Endometrium (tissue), 2 donors: ENCODE measurements around the gene MYO18B.

Experiments
- FAIRE-seq: peaks from 2 replicates; lab custom pipeline; 2012; peaks lifted over from hg19 to GRCh38; lab: Jason Lieb, UNC
- donor health status: control.
- donor health status: control.

MYO18B gene

DNA sequence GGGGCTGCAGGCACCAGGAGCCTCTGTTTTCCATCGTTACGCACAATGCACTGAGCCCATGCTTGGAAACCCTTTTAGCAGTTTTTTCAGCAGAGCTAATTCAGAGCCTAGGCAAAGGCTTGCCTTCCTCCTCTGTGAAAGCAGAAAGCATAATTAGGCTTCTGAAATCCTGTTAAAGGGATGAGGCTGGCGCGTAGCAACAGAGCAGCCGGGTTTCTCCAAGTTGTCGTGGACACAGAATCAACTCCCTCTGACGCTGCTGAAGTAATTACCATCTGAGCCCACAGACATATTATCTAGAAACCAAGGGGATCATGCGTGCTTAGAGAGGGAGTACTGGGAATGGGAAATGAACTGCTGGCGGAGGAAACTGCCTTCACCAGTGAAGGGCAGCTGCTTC, 85.4 kb downstream of the MYO18B start:
- FAIRE-seq: no peak

DNA sequence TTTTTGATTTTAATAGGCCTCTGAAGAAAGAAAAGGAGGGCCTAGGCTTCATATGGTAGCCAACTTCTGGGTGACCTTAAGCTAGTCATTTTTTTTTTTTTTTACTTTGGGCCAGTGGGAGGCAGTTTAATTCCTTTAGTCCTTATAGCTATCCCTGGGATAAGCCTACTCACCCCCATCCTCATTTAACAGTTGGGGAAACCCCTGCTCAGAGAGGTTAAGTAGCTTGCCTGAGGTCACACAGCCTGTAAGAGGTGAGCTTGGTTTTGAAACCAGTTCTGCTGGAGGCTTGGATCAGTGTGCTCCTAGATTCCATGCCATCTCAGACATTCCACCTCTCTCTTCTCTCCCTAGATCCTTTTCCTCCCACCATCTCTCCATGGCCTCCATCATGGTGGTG, 86.4 kb downstream of the MYO18B start:
- no peak for FAIRE-seq

DNA sequence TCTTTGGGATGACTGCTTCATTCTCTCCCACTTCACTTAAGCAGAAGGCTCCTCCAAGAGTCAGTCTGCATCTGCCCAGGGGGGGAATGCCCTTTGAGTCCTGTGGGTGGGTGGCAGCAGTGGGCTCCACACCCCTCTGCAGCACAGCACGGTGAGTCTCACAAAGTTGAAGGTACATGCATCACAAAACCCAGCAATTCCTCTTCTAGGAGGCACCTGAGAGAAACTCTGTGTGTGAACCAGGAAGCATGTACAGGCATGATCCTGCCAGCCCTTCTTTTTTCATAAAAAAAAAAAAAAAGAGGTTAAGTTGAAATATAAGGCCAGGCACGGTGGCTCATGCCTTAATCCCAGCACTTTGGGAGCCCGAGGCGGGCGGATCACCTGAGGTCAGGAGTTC, 87.2 kb downstream of the MYO18B start:
- no peak for FAIRE-seq

GRCh38 chr22:25829808-25830777, 88.1 kb downstream of the MYO18B start:
- FAIRE-seq: no peak

- FAIRE-seq: no peak
These were observed 91.1 kb downstream of the MYO18B start for GRCh38 chr22:25833091-25833490.

DNA sequence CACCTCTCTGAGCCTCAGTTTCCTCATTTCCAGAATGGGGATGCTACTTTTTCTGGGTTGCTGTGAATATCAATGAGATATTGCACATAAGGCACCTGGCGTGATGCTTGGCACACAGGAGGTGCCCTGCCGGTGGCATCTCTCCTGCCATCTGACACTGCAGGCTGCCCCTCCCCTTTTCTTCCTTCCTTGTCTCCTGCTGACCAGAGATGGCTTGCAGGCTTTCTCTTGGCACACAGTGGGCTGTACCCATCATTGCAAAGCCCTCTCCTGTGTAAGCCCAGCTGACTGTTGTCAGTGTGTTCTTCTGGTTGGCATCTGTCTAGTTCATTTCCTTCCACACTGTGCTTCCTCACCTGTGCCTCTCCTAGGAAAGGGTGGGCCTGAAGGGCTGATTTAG, 91.7 kb downstream of the MYO18B start:
- FAIRE-seq: no peak

DNA sequence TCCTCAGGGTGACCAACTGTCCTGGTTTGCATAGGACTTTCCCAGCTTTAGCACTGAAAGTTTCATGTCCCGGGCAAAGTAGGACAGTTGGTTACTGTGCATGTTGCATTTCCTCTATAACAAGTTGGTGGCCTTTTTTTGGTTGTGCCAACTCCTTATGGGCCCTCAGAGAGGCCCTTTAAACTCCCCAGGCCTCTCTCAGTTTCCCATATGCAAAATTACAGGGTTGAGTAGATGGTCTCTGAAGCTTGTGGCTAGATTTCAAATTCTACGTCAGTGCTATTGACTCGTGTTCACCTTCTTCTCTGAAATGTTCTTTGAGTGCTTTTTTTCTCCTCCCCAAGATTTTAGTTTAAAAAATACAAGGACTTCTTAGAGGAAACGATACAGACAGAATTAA, 92.5 kb downstream of the MYO18B start:
- no peak for FAIRE-seq

GRCh38 chr22:25835348-25835747, 93.4 kb downstream of the MYO18B start:
- no peak for FAIRE-seq

GRCh38 chr22:25837288-25837900, 95.4 kb downstream of the MYO18B start:
- FAIRE-seq: no peak

DNA sequence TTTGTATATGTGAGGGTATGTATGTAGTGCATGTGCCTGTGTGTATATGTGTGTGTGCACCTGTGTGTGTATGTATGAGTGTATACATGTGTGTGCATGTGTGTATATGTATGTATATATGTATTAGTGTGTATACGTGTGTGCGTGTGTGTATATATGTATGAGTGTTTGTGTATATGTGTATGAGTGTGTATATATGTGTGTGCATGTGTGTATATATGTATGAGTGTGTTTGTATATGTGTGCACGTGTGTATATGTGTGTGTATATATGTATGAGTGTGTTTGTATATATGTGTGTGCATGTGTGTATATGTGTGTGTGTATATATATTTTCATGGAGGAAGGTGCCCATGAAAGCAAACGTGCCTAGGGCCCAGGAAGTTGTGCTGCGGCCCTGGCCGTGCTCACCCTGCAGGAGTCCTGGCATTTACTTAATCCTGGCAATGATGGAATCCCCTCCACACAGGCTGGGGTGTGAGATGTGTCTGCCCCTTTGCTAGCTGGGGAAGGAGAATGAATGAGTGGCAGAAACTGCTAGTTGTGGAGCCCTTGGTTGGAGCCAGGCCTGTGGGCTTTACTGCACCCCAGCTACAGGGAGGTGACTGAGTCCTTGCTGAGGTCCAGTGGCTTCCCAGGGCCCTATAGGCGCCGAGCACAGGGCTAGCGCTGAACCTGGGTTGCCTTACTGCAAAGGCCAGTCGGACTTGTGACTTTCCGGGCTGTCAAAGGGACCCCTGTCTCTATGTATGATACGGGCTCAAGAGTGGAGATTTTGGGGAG, 97.2 kb downstream of the MYO18B start:
- FAIRE-seq: no peak

DNA sequence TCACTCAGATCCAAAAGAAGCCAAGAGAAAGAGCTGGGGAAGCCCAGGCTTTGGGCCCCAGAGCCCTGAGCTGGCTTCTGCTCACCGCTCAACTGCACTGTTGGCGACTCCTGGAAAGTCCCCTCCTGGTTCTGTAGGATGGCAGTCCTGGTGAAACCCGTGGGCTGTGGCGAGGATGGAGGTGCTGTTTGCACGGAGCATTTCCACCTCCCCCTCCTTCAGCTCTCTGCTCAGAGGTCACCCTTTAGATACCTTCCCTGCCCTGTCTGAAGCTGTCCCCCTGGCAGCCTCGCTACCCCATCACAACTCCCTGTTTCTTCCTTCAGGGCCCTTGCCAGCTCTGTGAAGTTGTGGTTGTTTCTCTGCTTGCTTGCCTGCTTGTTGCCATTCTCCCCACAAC, 97.8 kb downstream of the MYO18B start:
- no peak for FAIRE-seq

GRCh38 chr22:25840167-25840566, 98.2 kb downstream of the MYO18B start:
- no peak for FAIRE-seq

DNA sequence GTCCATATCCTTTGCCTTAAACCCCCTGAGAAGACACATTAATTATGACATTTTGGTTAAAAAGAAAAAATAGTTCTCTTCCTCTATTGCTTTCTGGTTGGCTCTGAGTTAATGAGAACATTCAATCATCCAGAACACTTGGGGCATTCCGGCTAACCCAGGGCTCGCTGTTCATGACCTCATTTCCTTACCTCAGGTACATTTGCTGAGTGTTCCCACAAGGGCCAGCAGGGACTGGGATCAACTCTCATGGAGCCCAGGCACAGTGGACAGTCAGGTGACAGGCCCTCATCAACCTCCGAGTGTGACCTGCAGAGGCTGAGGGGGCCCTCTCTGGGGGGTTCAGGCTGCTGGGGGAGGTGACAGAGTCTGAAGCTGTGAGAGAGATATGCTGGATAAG, 98.9 kb downstream of the MYO18B start:
- FAIRE-seq: no peak

DNA sequence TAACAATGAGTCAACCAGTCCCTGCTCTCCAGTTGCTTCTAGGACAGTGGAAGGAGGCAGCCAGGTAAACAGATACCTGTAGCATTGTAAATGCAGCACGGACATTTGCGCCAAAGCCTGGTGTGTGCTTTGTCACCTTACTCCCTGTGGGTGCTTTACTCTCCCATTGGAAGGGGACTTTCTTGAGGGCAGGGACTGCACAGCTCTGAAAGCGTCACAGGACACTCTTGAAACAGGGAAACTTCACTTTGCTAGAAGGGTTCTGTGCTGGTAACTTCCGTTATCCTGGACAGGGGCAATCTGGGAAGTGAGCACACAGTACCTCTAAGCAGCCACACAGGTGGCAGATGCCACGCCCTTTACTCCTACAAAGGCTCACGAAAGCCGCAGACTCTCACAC, 99.8 kb downstream of the MYO18B start:
- no peak for FAIRE-seq

- no peak for FAIRE-seq
These were observed 101.8 kb downstream of the MYO18B start for GRCh38 chr22:25843660-25844405.

GRCh38 chr22:25844601-25845000, 102.6 kb downstream of the MYO18B start:
- FAIRE-seq: no peak

DNA sequence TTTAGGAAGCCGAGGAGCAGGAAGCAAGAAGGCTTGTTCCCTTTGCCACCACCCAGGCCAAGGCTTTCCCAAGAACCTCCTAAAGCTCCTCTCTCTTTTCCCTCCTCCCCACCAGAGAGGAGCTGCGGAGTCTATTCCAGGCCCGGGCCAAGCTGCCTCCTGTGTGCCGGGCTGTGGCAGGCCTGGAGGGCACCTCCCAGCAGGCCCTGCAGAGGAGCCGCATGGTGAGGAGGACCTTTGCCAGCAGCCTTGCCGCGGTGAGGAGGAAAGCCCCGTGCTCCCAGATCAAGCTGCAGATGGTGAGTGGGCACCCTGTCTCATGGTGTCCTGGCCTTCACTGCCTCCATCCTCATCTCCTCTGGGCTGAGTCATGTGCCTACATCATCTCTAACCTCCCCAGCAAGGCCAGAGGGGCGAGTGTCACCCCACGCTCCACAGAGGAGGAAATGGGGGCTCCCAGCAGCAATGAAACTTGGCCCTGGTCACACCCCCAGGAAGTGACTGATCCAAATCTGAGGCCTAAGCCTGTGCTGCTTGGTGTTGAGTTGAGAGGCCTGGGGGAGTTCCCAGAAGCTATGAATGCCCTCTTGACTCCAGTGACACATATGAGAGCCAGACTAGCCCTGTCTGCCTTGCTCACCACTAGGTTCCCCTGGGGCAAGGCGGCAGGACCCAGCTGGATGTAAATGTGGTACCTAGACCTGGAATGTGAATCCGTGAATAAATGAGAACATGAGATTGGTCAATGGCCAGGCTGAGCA, 104.2 kb downstream of the MYO18B start:
- FAIRE-seq: no peak

GRCh38 chr22:25847451-25847850, 105.5 kb downstream of the MYO18B start:
- FAIRE-seq: no peak

- no peak for FAIRE-seq
These were observed 107.0 kb downstream of the MYO18B start for GRCh38 chr22:25848954-25849353.

GRCh38 chr22:25849522-25849921, 107.5 kb downstream of the MYO18B start:
- no peak for FAIRE-seq

DNA sequence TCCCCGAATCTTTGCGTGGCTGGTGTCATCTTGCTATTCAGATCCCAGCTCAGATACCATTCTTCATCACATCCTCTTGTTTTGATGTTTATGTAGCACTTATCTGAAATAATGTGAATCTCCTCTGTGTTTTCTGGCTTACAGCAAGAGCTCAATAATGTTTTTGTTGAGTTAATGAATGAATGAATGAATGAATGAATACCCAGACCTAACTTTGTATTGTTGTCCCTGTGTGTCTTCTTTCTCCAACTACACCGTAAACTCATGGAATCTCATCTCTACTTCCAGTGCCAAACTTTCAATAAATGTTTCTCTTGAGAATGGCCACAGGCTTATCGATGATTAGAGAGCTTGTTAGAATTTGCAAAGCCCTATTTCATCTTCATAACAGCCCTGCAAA, 110.2 kb downstream of the MYO18B start:
- no peak for FAIRE-seq
